ENCODE measurements around the gene LDLRAD3.
A peak's percentile ranks its signal among the peaks of the same experiment; 100 is the strongest.

Gene LDLRAD3

DNA sequence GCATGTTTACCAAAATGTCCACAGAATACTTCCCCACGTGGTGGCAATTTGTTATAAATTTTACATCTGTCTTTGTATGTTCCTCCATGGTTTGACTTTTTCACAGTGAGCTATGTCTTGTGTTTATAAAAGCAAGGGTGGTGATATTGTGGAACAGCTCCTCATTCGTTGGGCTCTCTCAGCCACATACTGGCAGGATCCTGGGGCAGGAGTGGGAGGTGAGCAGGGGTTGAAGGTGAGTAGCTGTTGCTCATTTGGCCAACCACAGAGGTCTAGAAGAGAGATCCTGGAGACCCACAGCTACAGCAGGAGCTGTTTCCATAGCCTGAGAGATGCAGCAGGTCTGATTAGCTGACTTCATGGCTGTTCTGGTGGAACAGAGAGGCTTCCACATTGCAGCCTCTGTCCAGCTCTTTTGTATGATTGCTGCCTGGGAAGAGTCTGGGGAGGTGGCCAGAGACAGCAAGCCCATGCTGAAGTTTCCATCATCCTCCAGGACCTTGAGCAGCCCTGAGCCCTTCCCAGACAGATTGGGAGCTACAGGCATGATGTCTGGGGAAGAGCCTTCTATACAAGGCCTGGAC is 128.1 kb downstream of the LDLRAD3 start:
- DNase-seq (ENCODE audit: low spot score), result no peak
- Histone ChIP-seq H3K27ac (no peak overlapping the region), H3K4me3 (no peak overlapping the region)
- TF ChIP-seq, protein P1, sequence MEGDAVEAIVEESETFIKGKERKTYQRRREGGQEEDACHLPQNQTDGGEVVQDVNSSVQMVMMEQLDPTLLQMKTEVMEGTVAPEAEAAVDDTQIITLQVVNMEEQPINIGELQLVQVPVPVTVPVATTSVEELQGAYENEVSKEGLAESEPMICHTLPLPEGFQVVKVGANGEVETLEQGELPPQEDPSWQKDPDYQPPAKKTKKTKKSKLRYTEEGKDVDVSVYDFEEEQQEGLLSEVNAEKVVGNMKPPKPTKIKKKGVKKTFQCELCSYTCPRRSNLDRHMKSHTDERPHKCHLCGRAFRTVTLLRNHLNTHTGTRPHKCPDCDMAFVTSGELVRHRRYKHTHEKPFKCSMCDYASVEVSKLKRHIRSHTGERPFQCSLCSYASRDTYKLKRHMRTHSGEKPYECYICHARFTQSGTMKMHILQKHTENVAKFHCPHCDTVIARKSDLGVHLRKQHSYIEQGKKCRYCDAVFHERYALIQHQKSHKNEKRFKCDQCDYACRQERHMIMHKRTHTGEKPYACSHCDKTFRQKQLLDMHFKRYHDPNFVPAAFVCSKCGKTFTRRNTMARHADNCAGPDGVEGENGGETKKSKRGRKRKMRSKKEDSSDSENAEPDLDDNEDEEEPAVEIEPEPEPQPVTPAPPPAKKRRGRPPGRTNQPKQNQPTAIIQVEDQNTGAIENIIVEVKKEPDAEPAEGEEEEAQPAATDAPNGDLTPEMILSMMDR (IDR thresholded peaks at IDR 0.05), result no peak

DNA sequence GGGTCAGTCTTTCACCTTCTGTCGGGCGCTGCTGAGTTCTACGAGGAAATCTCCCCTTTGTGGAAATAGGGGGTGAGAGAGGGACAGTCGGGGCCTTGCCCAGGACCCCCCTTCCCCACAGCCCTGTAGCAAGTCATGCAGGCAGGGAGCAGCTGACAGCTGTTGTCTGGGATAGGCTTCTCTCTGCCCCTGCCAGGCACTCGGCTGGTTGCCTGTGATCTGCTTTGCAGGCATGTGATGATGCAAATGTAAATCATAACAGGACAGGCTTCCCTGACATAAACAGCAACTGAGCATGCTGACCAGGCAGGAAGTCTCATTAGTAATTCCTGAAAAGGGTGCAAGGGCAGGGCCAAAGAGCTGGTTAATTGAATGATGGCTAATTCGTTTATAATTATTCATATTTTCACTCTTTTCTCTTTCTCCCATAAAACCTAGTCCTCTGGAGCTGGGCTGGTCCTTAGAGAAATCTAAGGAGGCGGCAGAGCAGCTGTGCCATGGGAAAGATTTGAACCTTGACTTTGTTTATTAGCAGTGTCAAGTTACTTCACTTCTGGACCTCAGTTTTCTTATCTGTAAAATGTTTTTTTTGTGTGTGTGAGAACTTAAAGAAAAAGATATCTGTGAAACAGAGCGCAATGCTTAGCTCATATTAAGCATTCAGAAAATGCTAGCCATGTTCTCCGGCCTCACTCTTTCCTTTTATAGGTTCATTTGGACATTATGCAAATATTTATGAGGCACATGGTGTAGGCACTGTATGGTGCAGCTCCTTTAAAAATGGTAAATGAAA is 129.7 kb downstream of the LDLRAD3 start:
- H3K27ac ChIP-seq, result peak overlapping the region in 1 of 2 donors; percentile 16
- H3K4me3 ChIP-seq, result no peak overlapping the region
- TF ChIP-seq, protein P1 (IDR thresholded peaks at IDR 0.05), result no peak
- DNase-seq (ENCODE audit: low spot score), result no peak

DNA sequence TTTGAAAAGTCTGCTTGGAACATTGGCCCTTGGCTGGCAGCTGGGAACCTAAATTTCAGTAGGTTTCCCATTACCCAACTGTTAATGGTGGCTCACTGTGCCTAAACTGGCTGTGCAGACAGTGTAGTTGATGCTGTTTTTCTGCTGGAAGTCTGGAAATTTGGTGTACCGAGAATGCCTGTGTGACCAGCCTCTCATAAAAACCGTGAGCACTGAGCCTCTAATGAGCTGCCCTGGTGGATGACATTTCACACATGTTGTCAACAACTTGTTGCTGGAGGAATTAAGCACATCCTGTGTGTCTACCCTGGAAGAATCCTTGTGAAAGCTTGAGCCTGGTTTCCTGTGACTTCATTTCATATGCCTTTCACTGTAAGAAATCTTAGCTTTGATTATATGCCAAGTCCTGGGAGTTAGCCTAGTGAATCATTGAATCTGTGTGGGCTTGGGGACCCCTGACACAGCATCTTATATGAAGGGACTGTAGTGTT is 131.1 kb downstream of the LDLRAD3 start:
- TF ChIP-seq, protein P1 (IDR thresholded peaks at IDR 0.05), result no peak
- peak overlapping the region in 1 of 2 donors; percentile 31 for H3K27ac ChIP-seq
- no peak for DNase-seq (ENCODE audit: low spot score)
- no peak overlapping the region for H3K4me3 ChIP-seq

DNA sequence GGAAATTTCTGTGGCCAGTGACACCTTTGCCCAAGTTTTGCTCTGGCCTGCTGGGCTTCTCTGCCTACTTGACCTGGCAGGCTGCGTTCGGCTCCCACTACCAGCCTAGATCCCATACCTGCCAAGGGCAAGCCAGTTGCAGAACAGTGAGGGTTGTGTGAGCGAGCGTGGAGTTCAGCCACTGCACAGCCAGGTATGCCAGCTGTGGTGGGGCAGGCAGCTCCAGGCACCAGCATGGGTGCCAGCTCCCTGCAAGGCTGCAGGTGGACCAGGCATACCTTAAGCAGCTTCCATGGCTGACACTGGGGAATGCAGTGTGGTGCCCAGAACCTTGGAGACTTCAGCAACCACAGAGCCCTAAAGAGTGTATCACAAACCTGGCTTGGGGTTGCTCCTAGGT is 133.5 kb downstream of the LDLRAD3 start:
- Histone ChIP-seq H3K27ac (no peak overlapping the region), H3K4me3 (no peak overlapping the region)
- DNase-seq (ENCODE audit: low spot score), result no peak
- TF ChIP-seq, protein P1 (IDR thresholded peaks at IDR 0.05), result no peak

DNA sequence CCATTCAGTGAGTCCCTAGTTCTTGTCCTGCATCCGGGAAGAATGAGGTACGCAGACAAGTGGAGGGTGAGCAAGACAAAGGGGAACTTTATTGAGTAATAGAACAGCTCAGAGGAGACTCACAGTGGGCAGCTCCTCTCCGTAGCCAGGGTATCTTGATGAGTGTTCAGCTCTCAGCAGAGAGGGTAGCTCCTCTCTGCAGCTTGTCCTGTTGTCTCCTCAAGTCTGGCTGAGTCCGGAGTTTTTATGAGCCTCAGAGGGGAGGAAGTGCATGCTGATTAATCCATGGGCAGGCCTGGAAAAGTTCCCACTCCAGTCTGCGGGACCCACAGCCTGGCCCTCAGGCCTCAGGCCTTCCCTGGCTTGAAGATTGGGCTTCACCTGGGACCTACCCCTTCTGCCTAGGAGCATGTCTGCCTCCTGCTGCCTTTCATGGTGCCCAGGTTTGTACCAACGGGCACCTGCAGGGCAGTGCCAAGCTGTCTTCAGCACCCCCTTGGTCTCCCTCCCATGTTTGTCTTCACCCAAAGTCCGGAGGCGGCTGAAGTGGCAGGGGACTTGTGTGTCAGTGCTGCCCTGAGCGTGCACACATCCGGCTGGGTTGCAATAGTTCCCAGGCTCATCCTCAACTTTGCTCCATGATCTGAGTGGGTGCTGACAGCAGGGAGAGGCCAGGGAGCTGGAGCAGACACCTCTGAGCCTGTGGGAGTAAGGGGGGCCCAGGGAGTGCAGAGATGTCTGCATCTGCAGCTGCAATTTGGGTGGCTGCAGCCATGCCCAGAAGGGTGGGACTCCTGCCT is 134.2 kb downstream of the LDLRAD3 start:
- no peak overlapping the region for H3K27ac ChIP-seq
- DNase-seq (ENCODE audit: low spot score), result no peak
- H3K4me3 ChIP-seq, result no peak overlapping the region
- TF ChIP-seq, protein P1 (IDR thresholded peaks at IDR 0.05), result no peak

DNA sequence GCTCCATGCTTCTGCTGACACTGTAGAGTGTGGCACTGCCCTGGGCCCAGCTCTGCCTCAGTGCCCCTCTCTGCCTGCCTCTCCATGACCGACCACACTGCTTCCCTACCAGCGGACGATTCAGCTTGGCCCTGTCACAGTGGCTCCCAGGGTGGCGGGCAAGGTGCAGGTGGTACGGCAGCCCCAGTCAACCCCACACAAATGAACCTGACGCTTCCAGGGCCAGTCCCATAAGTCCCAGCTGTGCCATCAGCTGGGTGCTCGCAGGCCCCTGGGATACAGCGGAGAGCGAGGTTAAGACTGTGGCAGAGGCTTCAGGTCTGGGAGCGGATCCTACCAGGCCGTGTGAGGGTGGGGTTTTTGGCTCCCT is 134.8 kb downstream of the LDLRAD3 start:
- H3K4me3 ChIP-seq, result no peak overlapping the region
- no peak overlapping the region for H3K27ac ChIP-seq
- DNase-seq (ENCODE audit: low spot score), result no peak
- TF ChIP-seq, protein P1 (IDR thresholded peaks at IDR 0.05), result no peak
